ENCODE results near the gene NR5A1.

The NR5A1 gene

GRCh38 chr9:124513376-124513994 lies 6.3 kb upstream of the NR5A1 start:
- FAIRE-seq: no peak

- no peak for FAIRE-seq
Observed at GRCh38 chr9:124512806-124513204, 5.6 kb upstream of the NR5A1 start.

- FAIRE-seq: no peak
Observed at GRCh38 chr9:124511891-124512805, 4.9 kb upstream of the NR5A1 start.

- no peak for FAIRE-seq
Observed at GRCh38 chr9:124511426-124511840, 4.2 kb upstream of the NR5A1 start.

- no peak for FAIRE-seq
Observed at GRCh38 chr9:124510650-124511425, 3.6 kb upstream of the NR5A1 start.

GRCh38 chr9:124507880-124508423 lies 753 bp upstream of the NR5A1 start:
- no peak for FAIRE-seq

- no peak for FAIRE-seq
Observed at GRCh38 chr9:124506433-124506832, 766 bp downstream of the NR5A1 start.

GRCh38 chr9:124505901-124506346 lies 1.3 kb downstream of the NR5A1 start:
- FAIRE-seq: no peak

- FAIRE-seq: no peak
Observed at GRCh38 chr9:124505006-124505900, 1.9 kb downstream of the NR5A1 start.

- no peak for FAIRE-seq
Observed at GRCh38 chr9:124504530-124505005, 2.6 kb downstream of the NR5A1 start.

- FAIRE-seq: no peak
Observed at GRCh38 chr9:124503713-124504529, 3.3 kb downstream of the NR5A1 start.

GRCh38 chr9:124502711-124503702 lies 4.2 kb downstream of the NR5A1 start:
- no peak for FAIRE-seq

- FAIRE-seq: no peak
Observed at GRCh38 chr9:124501771-124502320, 5.4 kb downstream of the NR5A1 start.

GRCh38 chr9:124500796-124501611 lies 6.2 kb downstream of the NR5A1 start:
- no peak for FAIRE-seq

- FAIRE-seq: no peak
Observed at GRCh38 chr9:124500028-124500795, 7.0 kb downstream of the NR5A1 start.

GRCh38 chr9:124499216-124499615 lies 8.0 kb downstream of the NR5A1 start:
- no peak for FAIRE-seq

- no peak for FAIRE-seq
Observed at GRCh38 chr9:124498499-124499146, 8.6 kb downstream of the NR5A1 start.
